Measurements from ENCODE around the gene ACO1.

The ACO1 gene

DNA sequence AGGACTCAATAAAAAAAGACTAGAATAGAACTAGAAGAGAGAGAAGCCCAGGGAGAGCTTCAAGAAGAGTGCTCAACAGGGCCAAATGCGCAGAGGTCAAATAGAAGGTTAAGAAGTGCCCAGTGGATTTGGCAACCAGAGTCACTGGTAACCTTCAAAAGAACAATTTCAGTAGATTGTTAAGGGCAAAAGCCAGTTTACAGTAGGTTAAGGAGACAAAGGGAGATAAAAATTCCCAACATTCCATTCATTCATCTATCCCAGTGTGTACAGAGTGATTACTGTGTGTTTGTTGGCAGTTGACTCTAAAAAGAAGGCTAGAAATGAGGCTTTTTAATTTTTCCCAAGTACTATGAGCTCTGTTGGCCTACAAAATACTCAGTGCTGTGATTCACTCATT lies 72.1 kb downstream of the ACO1 start:
- H3K27ac ChIP-seq = no peak overlapping the region
- TF ChIP-seq, protein P1, sequence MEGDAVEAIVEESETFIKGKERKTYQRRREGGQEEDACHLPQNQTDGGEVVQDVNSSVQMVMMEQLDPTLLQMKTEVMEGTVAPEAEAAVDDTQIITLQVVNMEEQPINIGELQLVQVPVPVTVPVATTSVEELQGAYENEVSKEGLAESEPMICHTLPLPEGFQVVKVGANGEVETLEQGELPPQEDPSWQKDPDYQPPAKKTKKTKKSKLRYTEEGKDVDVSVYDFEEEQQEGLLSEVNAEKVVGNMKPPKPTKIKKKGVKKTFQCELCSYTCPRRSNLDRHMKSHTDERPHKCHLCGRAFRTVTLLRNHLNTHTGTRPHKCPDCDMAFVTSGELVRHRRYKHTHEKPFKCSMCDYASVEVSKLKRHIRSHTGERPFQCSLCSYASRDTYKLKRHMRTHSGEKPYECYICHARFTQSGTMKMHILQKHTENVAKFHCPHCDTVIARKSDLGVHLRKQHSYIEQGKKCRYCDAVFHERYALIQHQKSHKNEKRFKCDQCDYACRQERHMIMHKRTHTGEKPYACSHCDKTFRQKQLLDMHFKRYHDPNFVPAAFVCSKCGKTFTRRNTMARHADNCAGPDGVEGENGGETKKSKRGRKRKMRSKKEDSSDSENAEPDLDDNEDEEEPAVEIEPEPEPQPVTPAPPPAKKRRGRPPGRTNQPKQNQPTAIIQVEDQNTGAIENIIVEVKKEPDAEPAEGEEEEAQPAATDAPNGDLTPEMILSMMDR (conservative IDR thresholded peaks at IDR 0.05) = no peak

GRCh38 chr9:32463500-32464293 lies 79.3 kb downstream of the ACO1 start:
- TF ChIP-seq, protein P1 (conservative IDR thresholded peaks at IDR 0.05) = no peak
- no peak overlapping the region for H3K27ac ChIP-seq

DNA sequence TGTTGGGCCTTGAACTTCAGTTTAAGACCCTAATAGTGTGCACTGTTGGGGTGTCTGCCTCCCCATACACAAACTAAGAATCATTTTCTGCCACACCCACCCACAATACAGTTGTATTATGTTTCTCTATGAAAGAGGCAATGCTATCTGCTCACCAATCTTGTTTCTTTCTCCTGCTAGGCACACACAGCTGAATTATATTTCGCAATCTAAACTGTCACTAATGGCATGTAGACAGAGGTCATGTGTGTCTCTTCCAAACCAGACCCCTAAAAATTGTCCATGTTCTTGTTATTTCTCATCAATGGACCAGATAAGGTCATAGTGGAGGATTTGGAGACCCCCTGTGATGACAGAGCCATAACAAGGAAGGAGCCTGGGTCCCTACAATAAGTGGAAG lies 84.3 kb downstream of the ACO1 start:
- TF ChIP-seq, protein P1 (conservative IDR thresholded peaks at IDR 0.05) = no peak

GRCh38 chr9:32472344-32472743 lies 87.9 kb downstream of the ACO1 start:
- TF ChIP-seq, protein P1 (conservative IDR thresholded peaks at IDR 0.05) = no peak
- no peak overlapping the region for H3K27ac ChIP-seq

More for the DNA sequence above, 84.3 kb downstream of the ACO1 start:
- H3K27ac ChIP-seq = no peak overlapping the region

GRCh38 chr9:32483343-32483742 lies 98.9 kb downstream of the ACO1 start:
- TF ChIP-seq, protein P1 (conservative IDR thresholded peaks at IDR 0.05) = no peak
- no peak overlapping the region for H3K27ac ChIP-seq

GRCh38 chr9:32486839-32487562 lies 102.6 kb downstream of the ACO1 start:
- H3K27ac ChIP-seq = no peak overlapping the region
- TF ChIP-seq, protein P1 (conservative IDR thresholded peaks at IDR 0.05) = no peak

GRCh38 chr9:32487981-32488380 lies 103.5 kb downstream of the ACO1 start:
- TF ChIP-seq, protein P1 (conservative IDR thresholded peaks at IDR 0.05) = no peak
- no peak overlapping the region for H3K27ac ChIP-seq

Measured in VCaP (cell line).